DMS53 (cell line): ENCODE measurements around the gene SLC2A1.

Experiments used
- DNase-seq: peaks from one replicate; lab custom pipeline; 2025; lab: John Stamatoyannopoulos, UW

SLC2A1 gene

DNA sequence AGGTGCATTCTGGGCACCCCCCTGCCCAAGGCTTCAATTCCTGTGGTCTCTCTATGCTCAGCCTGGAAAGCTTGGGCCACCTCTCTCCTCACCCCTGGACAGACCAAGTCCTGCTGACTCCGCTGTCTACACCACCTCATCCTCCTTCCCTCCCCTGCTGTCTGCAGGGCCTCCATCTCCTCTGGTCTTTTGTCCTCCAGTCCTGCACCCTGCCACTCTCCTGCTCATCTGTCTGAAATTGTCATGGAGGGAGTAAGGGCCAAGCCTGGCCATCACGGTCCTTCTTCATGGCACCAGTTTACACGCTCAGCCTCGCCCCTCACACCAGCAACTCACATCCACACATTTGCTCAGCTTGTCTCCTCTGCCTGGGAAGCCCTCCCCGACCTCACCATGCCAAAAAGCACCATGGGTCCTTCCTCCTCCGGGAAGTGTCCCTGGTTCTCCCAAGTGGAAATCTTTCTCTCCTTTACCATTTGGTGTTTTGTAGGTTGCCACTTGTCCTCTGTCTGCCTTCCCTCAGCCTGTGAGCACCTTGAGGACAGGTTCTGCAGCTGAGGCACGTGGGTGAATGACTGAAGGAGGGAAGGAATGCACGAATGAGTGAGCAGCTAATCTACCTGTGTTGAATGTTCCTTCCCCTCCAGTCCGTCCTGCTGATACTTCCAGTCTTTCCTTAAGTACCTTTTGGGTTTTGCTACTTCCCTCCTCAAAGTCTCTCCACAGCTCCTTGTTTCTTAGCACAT lies 2.1 kb upstream of the SLC2A1 start:
- DNase-seq: peak; percentile 58

- no peak for DNase-seq
These were observed 1.4 kb upstream of the SLC2A1 start for GRCh38 chr1:42960122-42960390.

DNA sequence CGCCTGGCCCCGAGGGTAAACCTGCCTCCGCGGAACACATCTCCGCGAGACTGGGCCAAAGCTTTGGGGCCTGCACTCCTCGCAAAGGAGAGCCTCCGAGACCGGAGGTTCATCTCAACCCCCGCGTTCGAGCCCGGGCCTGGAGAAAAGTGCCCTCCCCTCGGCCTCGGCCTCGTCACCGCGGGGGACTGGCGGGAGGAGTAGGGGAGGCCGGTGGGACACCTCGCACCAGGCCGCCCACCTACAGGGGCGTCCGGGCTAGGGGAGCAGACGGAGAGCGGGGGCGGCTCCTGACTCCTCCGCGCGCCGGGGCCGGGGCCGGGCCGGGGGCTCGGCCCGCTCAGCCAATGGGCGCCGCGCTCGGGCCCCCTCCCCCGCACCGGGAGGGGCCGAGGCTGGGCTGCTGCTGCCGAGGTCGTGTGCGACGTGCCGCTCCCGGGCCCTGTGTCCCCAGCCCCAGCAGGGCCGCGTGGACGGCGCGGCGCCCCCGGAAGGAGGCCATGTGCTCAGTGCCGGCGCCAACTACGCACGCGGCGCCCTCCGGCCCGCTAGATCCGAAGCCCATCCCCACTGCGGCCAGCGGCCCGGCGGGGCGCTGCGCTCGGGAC lies 684 bp downstream of the SLC2A1 start:
- DNase-seq: peak; percentile 84

GRCh38 chr1:42957229-42957879 lies 1.3 kb downstream of the SLC2A1 start:
- DNase-seq: peak; percentile 35

GRCh38 chr1:42956739-42957138 lies 1.9 kb downstream of the SLC2A1 start:
- DNase-seq: no peak

DNA sequence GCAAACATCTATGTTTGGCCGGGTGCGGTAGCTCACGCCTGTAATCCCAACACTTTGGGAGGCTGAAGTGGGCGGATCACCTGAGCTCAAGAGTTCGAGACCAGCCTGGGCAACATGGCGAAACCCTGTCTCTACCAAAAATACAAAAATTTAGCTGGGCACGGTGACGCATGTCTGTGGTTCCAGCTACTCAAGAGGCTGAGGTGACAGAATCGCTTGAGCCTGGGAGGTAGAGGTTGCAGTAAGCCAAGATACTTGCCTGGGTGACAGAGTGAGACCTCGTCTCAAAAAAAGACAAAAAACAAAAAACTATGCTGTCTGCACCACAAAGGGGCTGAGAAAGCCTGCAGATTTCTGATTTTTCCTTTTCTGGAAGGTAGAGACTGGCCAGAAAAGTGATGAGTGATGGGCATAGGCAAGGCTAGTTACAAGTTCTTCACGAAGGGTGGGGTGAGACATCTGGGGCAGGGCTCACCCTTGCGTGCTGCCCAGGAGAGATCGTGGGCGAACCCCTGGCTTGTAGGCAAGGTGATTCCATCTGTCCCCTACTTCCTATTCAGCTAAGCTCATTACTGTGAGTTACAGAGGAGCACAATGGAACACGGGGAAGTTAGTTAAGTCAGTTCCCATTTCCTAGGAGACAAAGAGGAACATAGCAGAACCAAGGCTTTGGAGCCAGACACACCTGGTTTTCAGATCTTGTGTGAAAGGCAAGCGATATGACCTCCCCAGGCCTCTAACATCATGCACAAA lies 3.2 kb downstream of the SLC2A1 start:
- DNase-seq: no peak

DNA sequence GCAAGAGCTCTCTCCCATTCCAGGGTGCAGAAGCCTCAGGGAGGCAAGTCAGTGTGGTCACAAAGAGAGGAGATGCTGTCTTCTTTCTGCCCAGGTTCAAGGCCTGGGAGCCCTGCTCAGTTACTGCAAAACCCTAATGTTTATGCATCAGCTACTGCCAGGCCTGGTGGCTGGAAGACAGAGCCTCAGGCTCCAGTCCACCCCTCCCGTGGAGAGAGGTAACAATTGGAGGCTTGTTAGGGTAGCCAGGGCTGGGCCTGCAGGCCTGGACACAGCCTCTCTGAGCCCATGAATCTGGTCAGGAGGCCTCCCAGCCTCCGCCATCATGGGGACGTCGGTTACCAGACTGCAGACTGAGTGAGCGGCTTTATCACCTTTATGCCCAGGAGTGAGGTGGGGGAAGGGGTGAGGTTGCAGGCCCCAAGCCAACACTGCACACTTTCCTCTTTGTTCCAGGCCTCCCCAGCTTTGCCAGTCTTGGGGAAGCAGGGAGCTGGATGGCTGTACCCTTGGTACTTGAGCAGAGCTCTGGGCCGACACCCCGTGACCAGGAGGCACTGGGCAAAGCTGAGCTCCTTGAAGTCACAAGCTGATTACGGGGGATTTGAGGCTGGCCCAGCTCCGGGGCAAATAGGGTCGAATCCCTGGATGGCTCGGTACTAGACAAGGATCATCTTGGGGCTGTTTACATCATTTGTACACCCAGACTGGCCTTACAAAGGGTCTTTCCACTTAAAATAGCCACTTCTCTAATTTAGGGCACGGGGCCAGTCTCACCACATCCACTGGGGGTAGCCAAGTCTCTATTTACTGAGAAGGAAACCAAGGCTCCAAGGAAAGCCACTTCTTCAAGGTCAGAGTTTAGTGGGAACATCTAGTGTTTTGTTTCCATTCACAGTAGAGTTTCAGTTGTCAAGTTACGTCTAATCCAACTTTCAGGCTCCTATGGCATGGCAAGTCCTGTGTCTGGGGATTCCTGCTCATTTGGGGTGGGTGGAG lies 5.2 kb downstream of the SLC2A1 start:
- no peak for DNase-seq

- DNase-seq: no peak
These were observed 6.2 kb downstream of the SLC2A1 start for GRCh38 chr1:42952303-42953001.

DNA sequence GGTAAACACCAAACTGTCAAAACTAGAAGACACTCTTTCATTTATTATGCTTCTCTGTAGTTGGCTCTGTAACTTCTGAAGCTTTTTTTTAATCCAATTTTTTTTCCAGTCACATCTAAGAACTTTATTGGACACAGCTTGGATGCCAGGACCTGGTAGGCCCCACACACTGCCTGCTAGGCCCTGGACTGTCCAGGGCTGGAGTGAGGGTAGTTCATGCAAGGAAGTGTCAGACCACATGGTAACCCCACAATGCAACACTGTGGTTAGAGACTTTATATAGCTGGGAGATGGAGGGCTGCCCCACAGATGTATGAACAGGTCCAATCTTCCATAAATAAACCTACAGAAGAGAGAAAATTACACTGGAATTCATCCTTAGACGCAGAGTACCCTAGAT lies 7.1 kb downstream of the SLC2A1 start:
- no peak for DNase-seq

GRCh38 chr1:42950116-42950481 lies 8.6 kb downstream of the SLC2A1 start:
- DNase-seq: no peak

- peak; percentile 36 for DNase-seq
These were observed 9.2 kb downstream of the SLC2A1 start for GRCh38 chr1:42949312-42950115.

GRCh38 chr1:42947965-42948732 lies 10.5 kb downstream of the SLC2A1 start:
- no peak for DNase-seq

DNA sequence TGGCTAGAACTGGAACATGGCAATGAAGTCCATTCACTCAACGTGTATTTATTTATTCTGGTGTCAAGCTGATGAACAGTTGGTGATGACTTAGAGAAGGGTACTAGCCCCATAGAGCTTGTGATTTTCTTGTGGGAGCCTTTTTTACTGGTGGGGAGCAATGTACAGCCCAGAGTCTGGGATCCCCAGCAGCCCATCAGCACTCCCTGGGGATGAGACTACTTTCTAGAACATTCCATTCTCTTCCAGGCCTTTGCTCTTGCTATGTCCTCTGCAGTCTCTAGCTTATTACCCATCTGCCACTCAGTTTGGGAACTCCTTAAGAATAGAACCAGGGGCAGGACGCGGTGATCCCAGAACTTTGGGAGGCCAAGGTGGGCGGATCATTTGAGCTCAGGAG lies 11.6 kb downstream of the SLC2A1 start:
- DNase-seq: no peak

DNA sequence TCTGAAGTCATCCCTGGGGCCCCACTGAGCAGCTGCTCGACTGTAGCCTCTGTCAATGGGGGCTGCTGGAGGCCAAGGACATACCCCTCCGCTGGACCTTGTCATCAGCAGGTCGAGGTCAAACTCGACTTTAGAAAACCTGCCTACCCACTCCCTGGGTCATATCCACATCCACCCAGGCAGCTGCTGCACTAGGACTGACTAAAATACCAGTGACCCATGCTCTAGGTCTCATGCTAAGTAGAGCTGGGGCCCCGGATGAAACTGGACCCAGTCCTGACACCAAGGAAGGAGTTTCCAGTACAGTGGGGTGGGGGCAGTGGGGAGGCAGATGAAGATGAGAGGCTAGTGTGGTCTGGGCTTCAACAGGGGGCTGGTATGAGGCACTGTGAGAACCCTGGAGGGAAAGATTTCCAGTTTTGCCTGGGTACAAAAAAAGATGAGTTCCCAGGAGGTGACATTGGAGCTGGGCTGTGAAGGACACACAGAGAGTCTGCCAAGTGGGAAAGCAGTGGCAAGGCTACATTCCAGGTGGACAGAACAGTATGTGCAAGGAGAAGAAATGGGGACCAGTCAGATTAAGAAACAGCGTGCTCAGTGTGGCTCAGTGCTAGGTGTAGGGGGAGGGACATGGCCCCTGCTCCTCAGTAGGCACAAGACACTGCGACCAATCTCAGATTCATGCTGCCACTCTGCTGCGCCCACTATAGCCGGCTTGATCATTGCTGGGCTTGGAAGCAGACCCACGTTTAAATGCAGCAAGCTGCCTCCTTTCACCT lies 12.4 kb downstream of the SLC2A1 start:
- no peak for DNase-seq

- DNase-seq: no peak
These were observed 13.5 kb downstream of the SLC2A1 start for GRCh38 chr1:42945164-42945563.

- no peak for DNase-seq
These were observed 14.3 kb downstream of the SLC2A1 start for GRCh38 chr1:42944246-42944928.

- DNase-seq: no peak
These were observed 14.9 kb downstream of the SLC2A1 start for GRCh38 chr1:42943728-42944127.

- no peak for DNase-seq
These were observed 15.5 kb downstream of the SLC2A1 start for GRCh38 chr1:42943166-42943565.
